ENCODE results near the gene SUPT3H.

The SUPT3H gene

DNA sequence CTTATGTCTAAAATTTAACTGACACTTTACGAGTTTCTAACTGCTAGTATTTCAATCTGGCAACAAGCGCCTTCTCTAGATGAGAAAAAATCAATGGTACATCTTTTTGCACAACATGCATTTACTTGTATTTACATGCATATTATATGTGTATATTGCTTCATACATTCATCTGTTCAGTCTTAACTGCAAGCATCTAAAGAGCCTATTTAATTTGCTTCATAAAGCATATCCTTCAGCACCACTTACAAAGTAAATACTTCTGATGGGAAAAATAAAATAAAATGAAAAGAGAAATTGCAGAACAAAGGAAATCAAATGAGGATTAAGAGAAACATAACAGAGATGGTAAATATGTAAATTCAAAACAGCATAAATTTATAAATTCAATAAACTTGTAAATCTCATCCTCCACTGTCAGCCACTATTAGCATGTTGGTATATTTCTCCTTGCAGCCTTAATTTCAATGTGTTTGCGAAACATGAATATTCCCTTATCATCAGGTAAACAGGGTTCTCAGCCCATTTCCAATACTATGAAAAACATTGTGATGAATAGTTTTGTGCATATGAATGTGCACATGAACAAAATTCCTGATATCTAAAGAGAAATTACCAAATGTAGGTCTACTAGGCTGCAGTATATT lies 382.1 kb downstream of the SUPT3H start:
- no peak for TF ChIP-seq PAX5 (IDR thresholded peaks at IDR 0.05; ENCODE audit: insufficient read depth, low read length, severe bottlenecking)
- no peak for TF ChIP-seq POLR2AphosphoS5 (IDR thresholded peaks at IDR 0.05; ENCODE audit: low read depth, low read length)
- TF ChIP-seq SPI1 (IDR thresholded peaks at IDR 0.05; ENCODE audit: low read depth, low read length): no peak
- TF ChIP-seq POLR2A (IDR thresholded peaks at IDR 0.05; ENCODE audit: low read depth, low read length): no peak
- no peak for TF ChIP-seq POU2F2 (IDR thresholded peaks at IDR 0.05; ENCODE audit: low read depth, low read length)
- no peak for TF ChIP-seq TAF1 (IDR thresholded peaks at IDR 0.05; ENCODE audit: low read depth, low read length)
- FAIRE-seq (no peak), DNase-seq (ENCODE audit: insufficient read length, low spot score) (no peak)

- TF ChIP-seq SPI1 (IDR thresholded peaks at IDR 0.05; ENCODE audit: low read depth, low read length): no peak
- TF ChIP-seq POLR2AphosphoS5 (IDR thresholded peaks at IDR 0.05; ENCODE audit: low read depth, low read length): no peak
- no peak for TF ChIP-seq TAF1 (IDR thresholded peaks at IDR 0.05; ENCODE audit: low read depth, low read length)
- no peak for TF ChIP-seq POLR2A (IDR thresholded peaks at IDR 0.05; ENCODE audit: low read depth, low read length)
- no peak for TF ChIP-seq PAX5 (IDR thresholded peaks at IDR 0.05; ENCODE audit: insufficient read depth, low read length, severe bottlenecking)
- no peak for FAIRE-seq
- no peak for DNase-seq (ENCODE audit: insufficient read length, low spot score)
These were observed 388.3 kb downstream of the SUPT3H start for GRCh38 chr6:44989391-44989790.

GRCh38 chr6:44985006-44985405 lies 392.7 kb downstream of the SUPT3H start:
- FAIRE-seq (no peak), DNase-seq (ENCODE audit: insufficient read length, low spot score) (no peak)
- TF ChIP-seq POLR2A (IDR thresholded peaks at IDR 0.05; ENCODE audit: low read depth, low read length) (no peak), SPI1 (IDR thresholded peaks at IDR 0.05; ENCODE audit: low read depth, low read length) (no peak), TAF1 (IDR thresholded peaks at IDR 0.05; ENCODE audit: low read depth, low read length) (no peak)

GRCh38 chr6:44983467-44984365 lies 394.0 kb downstream of the SUPT3H start:
- TF ChIP-seq PAX5 (IDR thresholded peaks at IDR 0.05; ENCODE audit: insufficient read depth, low read length, severe bottlenecking) (no peak), POU2F2 (IDR thresholded peaks at IDR 0.05; ENCODE audit: low read depth, low read length) (no peak), POLR2A (IDR thresholded peaks at IDR 0.05; ENCODE audit: low read depth, low read length) (no peak)
- DNase-seq (ENCODE audit: insufficient read length, low spot score) (no peak), FAIRE-seq (no peak)

GRCh38 chr6:44980841-44981240 lies 396.9 kb downstream of the SUPT3H start:
- no peak for TF ChIP-seq SPI1 (IDR thresholded peaks at IDR 0.05; ENCODE audit: low read depth, low read length)
- TF ChIP-seq PAX5 (IDR thresholded peaks at IDR 0.05; ENCODE audit: insufficient read depth, low read length, severe bottlenecking): no peak
- TF ChIP-seq POLR2A (IDR thresholded peaks at IDR 0.05; ENCODE audit: low read depth, low read length): no peak
- TF ChIP-seq TAF1 (IDR thresholded peaks at IDR 0.05; ENCODE audit: low read depth, low read length): no peak
- no peak for TF ChIP-seq POLR2AphosphoS5 (IDR thresholded peaks at IDR 0.05; ENCODE audit: low read depth, low read length)
- no peak for TF ChIP-seq POU2F2 (IDR thresholded peaks at IDR 0.05; ENCODE audit: low read depth, low read length)
- FAIRE-seq (no peak), DNase-seq (ENCODE audit: insufficient read length, low spot score) (no peak)

DNA sequence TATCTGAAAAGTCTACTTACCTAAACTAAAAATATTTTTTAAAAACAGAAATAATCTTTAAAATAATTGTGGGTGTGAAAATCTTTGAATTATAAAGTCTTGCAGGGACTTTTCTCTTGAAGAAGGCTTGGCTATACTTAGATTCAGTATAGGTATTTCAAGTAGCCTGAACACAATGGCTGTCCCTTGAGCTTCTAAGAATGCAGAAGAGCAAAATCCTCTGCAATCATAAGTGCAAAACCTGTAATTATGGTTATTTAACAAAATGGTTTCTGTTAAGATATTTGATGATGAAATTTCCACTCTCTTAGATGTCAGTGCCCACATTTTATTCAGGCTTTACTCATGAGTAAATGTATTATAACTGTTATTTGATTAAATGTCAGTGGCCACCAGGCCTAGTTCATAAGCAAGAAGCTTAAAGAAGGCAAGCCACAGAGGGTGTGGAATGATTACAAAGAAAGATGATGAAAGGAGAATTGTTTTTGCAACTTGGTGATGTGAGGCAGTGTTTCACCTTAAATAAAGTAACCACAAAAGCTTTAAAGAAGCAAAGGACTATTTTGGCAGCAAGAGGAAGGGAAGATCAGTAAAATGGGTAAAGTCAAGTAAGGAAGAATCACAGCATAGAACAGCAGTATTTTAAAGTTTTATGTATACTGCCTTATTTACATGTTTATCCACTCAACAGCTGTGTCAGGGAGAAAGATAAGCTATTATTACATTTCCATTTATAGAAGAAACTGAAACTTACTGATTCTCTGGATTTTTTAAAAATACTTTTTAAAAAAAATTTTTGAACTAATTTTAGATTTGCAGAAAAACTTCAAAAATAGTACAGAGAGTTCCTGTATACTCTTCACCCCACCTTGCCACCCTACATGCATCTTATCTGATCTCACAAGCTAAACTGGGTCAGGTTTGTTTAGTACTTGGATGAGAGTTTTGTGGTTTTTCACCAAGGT lies 400.8 kb downstream of the SUPT3H start:
- FAIRE-seq (no peak), DNase-seq (ENCODE audit: insufficient read length, low spot score) (no peak)
- TF ChIP-seq POU2F2 (IDR thresholded peaks at IDR 0.05; ENCODE audit: low read depth, low read length) (no peak), POLR2A (IDR thresholded peaks at IDR 0.05; ENCODE audit: low read depth, low read length) (no peak), TAF1 (IDR thresholded peaks at IDR 0.05; ENCODE audit: low read depth, low read length) (no peak), SPI1 (IDR thresholded peaks at IDR 0.05; ENCODE audit: low read depth, low read length) (no peak), POLR2AphosphoS5 (IDR thresholded peaks at IDR 0.05; ENCODE audit: low read depth, low read length) (no peak), PAX5 (IDR thresholded peaks at IDR 0.05; ENCODE audit: insufficient read depth, low read length, severe bottlenecking) (no peak)

GRCh38 chr6:44974511-44974910 lies 403.2 kb downstream of the SUPT3H start:
- TF ChIP-seq TAF1 (IDR thresholded peaks at IDR 0.05; ENCODE audit: low read depth, low read length) (no peak), POLR2A (IDR thresholded peaks at IDR 0.05; ENCODE audit: low read depth, low read length) (no peak)
- no peak for DNase-seq (ENCODE audit: insufficient read length, low spot score)
- FAIRE-seq: no peak

DNA sequence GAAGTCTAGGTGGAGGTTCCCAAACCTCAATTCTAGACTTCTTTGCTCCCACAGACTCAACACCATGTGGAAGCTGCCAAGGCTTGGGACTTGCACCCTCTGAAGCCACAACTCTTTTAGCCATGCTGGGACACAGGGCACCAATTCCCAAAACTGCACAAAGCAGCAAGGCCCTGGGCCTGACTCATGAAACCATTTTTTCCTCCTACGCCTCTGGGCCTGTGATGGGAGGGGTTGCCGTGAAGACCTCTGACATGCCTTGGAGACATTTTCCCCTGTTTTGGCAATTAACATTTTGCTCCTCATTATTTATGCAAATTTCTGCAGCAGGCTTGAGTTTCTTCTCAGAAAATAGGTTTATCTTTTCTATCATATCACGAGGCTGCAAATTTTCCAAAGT lies 405.0 kb downstream of the SUPT3H start:
- TF ChIP-seq POLR2A (IDR thresholded peaks at IDR 0.05; ENCODE audit: low read depth, low read length): no peak
- TF ChIP-seq POLR2AphosphoS5 (IDR thresholded peaks at IDR 0.05; ENCODE audit: low read depth, low read length): no peak
- no peak for TF ChIP-seq TAF1 (IDR thresholded peaks at IDR 0.05; ENCODE audit: low read depth, low read length)
- TF ChIP-seq SPI1 (IDR thresholded peaks at IDR 0.05; ENCODE audit: low read depth, low read length): no peak
- FAIRE-seq: no peak

GRCh38 chr6:44969446-44970185 lies 408.1 kb downstream of the SUPT3H start:
- no peak for DNase-seq (ENCODE audit: insufficient read length, low spot score)
- no peak for TF ChIP-seq POLR2A (IDR thresholded peaks at IDR 0.05; ENCODE audit: low read depth, low read length)
- no peak for TF ChIP-seq SPI1 (IDR thresholded peaks at IDR 0.05; ENCODE audit: low read depth, low read length)
- TF ChIP-seq POLR2AphosphoS5 (IDR thresholded peaks at IDR 0.05; ENCODE audit: low read depth, low read length): no peak
- TF ChIP-seq TAF1 (IDR thresholded peaks at IDR 0.05; ENCODE audit: low read depth, low read length): no peak
- TF ChIP-seq POU2F2 (IDR thresholded peaks at IDR 0.05; ENCODE audit: low read depth, low read length): no peak
- no peak for TF ChIP-seq PAX5 (IDR thresholded peaks at IDR 0.05; ENCODE audit: insufficient read depth, low read length, severe bottlenecking)
- FAIRE-seq: no peak

More for the DNA sequence above, 405.0 kb downstream of the SUPT3H start:
- DNase-seq (ENCODE audit: insufficient read length, low spot score): no peak
